CD4-positive, CD25-positive, alpha-beta regulatory T cell (primary cell): ENCODE results near the gene CCNT2. TPM values are rescaled to one million over a fixed set of nuclear protein-coding genes. Genes with fewer than 3 reads are reported as not detected.

Source experiments
- ATAC-seq, 2 donors: fragments of 150-1000 bp; cut with Tn5 transposase; one replicate each; pipeline ENCODE4 v1.10.0; 2021; ENCODE audit warnings: low read depth in 2 of 2, moderate number of reproducible peaks in 2 of 2, moderate library complexity in 1 of 2
- DNase-seq, 3 donors: peaks; one replicate each; pipeline versions ENCODE4 v3.0.0 to v3.0.0-alpha.2; 2012 to 2022; ENCODE audit warnings: mixed read lengths in 1 of 3
- H3K27ac ChIP-seq: one replicate; pipeline ENCODE4 v1.7.0; 2013; ENCODE audit warnings: mild to moderate bottlenecking, low read length; ENCODE audit not compliant: insufficient read depth, poor library complexity, severe bottlenecking
- H3K27me3 ChIP-seq: one replicate; pipeline ENCODE4 v1.7.0; 2013; ENCODE audit warnings: low read length; ENCODE audit not compliant: control insufficient read depth, insufficient read depth
- H3K36me3 ChIP-seq: one replicate; pipeline ENCODE4 v1.7.0; 2013; ENCODE audit warnings: mild to moderate bottlenecking, low read length, moderate library complexity; ENCODE audit not compliant: control insufficient read depth, insufficient read depth
- H3K4me1 ChIP-seq: 2 replicates; pipeline ENCODE4 v1.7.0; 2013; ENCODE audit warnings: mild to moderate bottlenecking, low read length; ENCODE audit not compliant: insufficient read depth, control insufficient read depth, poor library complexity, severe bottlenecking
- H3K4me3 ChIP-seq: one replicate; pipeline ENCODE4 v1.7.0; 2013; ENCODE audit warnings: low read depth, mild to moderate bottlenecking, low read length, moderate library complexity
- H3K9me3 ChIP-seq, 2 experiments: 1 replicate in 1 of 2; 2 replicates in 1 of 2; pipeline ENCODE4 v1.7.0; 2013; ENCODE audit warnings: low read length in 2 of 2, mild to moderate bottlenecking in 1 of 2, moderate library complexity in 1 of 2; ENCODE audit not compliant: control insufficient read depth in 2 of 2
- H3K27ac Mint-ChIP-seq, 3 donors: one replicate each; pipeline ENCODE4 v1.8.0; 2020 to 2022; ENCODE audit warnings: mild to moderate bottlenecking in 3 of 3, mixed read lengths in 3 of 3, moderate library complexity in 2 of 3
- H3K27me3 Mint-ChIP-seq: one replicate; pipeline ENCODE4 v1.8.0; 2022; ENCODE audit warnings: mild to moderate bottlenecking, mixed read lengths
- H3K36me3 Mint-ChIP-seq: one replicate; pipeline ENCODE4 v1.8.0; 2020; ENCODE audit warnings: mixed read lengths
- H3K4me1 Mint-ChIP-seq, 4 donors: one replicate each; pipeline ENCODE4 v1.8.0; 2020 to 2022; ENCODE audit warnings: mixed read lengths in 4 of 4, mild to moderate bottlenecking in 1 of 4
- H3K4me3 Mint-ChIP-seq, 4 donors: one replicate each; pipeline ENCODE4 v1.8.0; 2020 to 2022; ENCODE audit warnings: mild to moderate bottlenecking in 4 of 4, mixed read lengths in 4 of 4, moderate library complexity in 3 of 4
- H3K9me3 Mint-ChIP-seq, 7 donors: one replicate each; pipeline ENCODE4 v1.8.0; 2020 to 2022; ENCODE audit warnings: mixed read lengths in 7 of 7, mild to moderate bottlenecking in 3 of 7, moderate library complexity in 2 of 7
- polyA plus RNA-seq, 4 donors: library from polyadenylated mRNA; unstranded; fragments of 300-500 nt; fragmentation: Illumina TruSeq; gene quantifications; one replicate each; pipeline ENCODE4 v1.2.3, GENCODE V29; 2021
- total RNA-seq: library from RNA; stranded (reverse); gene quantifications from one replicate; pipeline ENCODE4 v1.2.3, GENCODE V29; 2022

Gene CCNT2
- total RNA-seq, result 71.2 TPM
- polyA plus RNA-seq, result 10 to 100 TPM; 18.1 to 26.5 (median 22.7) TPM

DNA sequence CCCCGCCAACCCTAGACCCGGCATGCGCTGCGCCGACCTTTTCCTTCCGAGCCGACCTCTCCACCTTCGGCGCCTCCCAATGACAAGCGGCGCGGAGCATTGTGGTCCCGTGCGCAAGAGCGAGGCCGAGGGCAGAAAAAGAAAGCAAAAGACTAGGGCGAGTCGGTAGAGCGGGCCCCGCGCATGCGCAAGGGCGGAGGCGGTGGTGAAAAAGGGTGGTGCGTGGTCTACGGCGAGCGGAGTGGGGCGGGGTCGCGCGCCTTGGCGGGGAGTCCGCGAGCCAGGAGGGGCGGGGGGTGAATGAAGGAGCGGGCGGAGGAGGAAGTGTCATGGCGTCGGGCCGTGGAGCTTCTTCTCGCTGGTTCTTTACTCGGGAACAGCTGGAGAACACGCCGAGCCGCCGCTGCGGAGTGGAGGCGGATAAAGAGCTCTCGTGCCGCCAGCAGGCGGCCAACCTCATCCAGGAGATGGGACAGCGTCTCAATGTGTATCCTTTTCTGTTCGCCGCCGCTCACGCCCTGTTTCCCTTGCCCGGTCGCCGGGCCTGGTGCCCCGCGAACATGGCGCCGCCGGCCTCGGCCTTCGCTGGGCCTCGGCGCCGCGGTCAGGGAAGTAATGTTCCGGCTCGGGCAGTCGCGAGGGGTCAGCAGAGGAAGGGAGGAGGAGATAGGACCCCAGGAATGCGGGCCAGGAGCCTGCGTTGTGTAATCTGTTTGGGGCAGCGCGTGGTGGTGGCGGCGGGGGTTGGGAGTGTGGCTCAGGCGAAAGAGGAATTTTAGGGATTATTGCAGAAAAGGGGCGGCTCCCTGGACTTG lies at the start of gene CCNT2:
Gene CCNT2, plus strand, starts transcription at position 297 of the 815 bp plus-strand sequence. Its CDS starts 33 bp downstream, at position 330.
- Histone ChIP-seq H3K4me1 (peaks cover 52% of the 10 kb centered on the region), H3K27me3 (peaks cover 3% of the 10 kb centered on the region), H3K4me3 (peak within 1 kb of the TSS; percentile 95), H3K36me3 (peaks cover 11% of the 10 kb centered on the region), H3K27ac (peak within 1 kb of the TSS; percentile 96), H3K9me3 (no peaks in the 10 kb centered on the region)
- peaks cover 14% of the 10 kb centered on the region for H3K27me3 Mint-ChIP-seq
- H3K9me3 Mint-ChIP-seq, result no peaks in the 10 kb centered on the region
- H3K27ac Mint-ChIP-seq, result peak within 1 kb of the TSS; percentile 95 to 100 (median 99)
- DNase-seq (peak; percentile 99 to 100 (median 100)), ATAC-seq (peak; percentile 86 to 88)
- peak within 1 kb of the TSS; percentile 92 to 99 (median 94) for H3K4me3 Mint-ChIP-seq
- H3K36me3 Mint-ChIP-seq, result peaks cover 6% of the 10 kb centered on the region
- peaks cover 9 to 60% (median 36%) of the 10 kb centered on the region in 4 donors for H3K4me1 Mint-ChIP-seq

DNA sequence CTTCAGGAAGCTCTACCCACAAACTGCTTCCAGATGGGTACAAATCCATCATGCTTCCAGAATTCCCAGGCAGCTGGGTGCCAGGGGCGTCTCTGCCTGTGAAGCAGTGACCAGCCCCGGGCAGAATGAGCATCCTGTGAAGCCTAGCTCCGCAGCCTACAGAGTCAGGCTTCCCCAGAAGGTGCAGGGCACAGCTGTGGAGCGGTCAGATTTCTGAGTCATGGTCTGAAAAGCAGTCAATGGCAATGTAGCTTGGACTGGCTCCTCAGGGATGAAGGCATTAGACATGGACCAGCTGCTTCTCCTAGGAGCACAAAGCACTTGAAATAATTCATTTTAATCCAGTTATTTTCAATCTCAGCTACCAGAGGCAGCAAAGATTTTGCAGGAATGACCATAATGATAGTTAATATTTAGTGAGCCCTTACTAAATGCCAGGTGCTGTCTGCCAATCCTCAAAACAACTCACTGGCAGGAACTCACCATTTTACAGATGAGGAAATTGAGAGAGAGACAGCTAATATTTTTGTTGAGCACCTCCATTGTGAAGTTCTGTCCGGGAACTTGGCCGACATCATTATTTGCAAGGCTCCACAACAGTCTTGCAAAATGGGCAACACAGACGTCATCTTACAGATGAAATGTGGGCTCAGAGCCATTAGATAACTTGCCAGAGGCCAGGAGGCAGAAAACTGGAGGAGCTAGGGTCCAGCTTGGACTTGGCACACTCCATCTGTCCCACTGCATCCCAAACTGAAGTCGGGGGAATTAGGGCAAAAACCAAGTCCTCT lies 48.5 kb upstream of the CCNT2 start:
- H3K9me3 ChIP-seq, result no peaks in the 10 kb centered on the region
- peaks cover 3% of the 10 kb centered on the region for H3K36me3 Mint-ChIP-seq
- H3K27ac Mint-ChIP-seq, result no peak overlapping the region
- no peak overlapping the region for H3K27ac ChIP-seq
- no peaks in the 10 kb centered on the region for H3K4me1 Mint-ChIP-seq
- no peak overlapping the region for H3K4me3 ChIP-seq
- no peak overlapping the region for H3K4me3 Mint-ChIP-seq
- no peaks in the 10 kb centered on the region for H3K36me3 ChIP-seq
- no peaks in the 10 kb centered on the region for H3K27me3 ChIP-seq
- no peaks in the 10 kb centered on the region for H3K4me1 ChIP-seq
- no peak for ATAC-seq
- peaks cover 0 to 1% (median 0%) of the 10 kb centered on the region in 7 donors for H3K9me3 Mint-ChIP-seq
- no peak for DNase-seq
- H3K27me3 Mint-ChIP-seq, result no peaks in the 10 kb centered on the region

DNA sequence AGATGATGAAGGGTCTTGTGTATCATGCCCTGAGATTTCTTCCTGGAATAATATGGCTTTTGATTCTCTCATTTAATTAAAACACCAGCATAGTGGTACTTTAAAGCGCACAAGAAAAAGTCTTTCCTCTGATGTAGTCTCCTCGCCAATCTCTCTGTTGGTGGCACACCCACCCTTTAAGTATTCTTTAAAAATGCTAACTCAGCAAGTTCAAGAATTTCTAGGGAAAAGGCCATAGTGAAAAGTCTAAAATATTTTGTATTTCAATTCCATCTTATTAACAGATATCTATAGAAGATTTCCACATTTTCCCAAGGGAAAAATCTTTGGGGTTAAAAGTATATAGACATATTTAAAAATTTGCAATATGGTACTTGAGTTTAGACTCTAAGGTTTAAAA lies 45.5 kb upstream of the CCNT2 start:
- Mint-ChIP-seq H3K36me3 (peaks cover 4% of the 10 kb centered on the region), H3K4me1 (no peaks in the 10 kb centered on the region), H3K27me3 (no peaks in the 10 kb centered on the region), H3K27ac (no peak overlapping the region), H3K9me3 (peaks cover 0 to 9% (median 0%) of the 10 kb centered on the region in 7 donors), H3K4me3 (no peak overlapping the region)
- H3K27me3 ChIP-seq, result no peaks in the 10 kb centered on the region
- H3K36me3 ChIP-seq, result no peaks in the 10 kb centered on the region
- no peaks in the 10 kb centered on the region for H3K9me3 ChIP-seq
- H3K4me1 ChIP-seq, result no peaks in the 10 kb centered on the region
- ATAC-seq, result no peak
- H3K4me3 ChIP-seq, result no peak overlapping the region
- no peak overlapping the region for H3K27ac ChIP-seq
- DNase-seq, result no peak

DNA sequence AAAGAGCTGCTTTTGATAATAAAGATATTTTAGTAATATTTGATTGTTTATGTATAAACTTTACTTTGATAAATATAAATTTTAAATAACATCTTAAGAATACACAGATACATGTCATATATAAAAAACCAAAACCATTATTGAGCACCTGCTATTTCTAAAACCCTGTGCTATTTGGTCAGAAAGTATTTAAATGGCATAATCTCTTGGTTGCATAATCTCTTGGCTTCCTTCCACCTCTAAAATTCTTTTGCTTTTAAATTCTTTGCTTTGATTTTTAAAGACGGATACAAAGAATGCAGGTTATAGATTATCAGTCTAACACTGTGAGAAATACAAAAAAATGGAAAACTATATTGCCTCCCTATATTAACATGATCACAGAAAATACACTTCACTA lies 43.3 kb upstream of the CCNT2 start:
- no peak overlapping the region for H3K27ac Mint-ChIP-seq
- Histone ChIP-seq H3K36me3 (no peaks in the 10 kb centered on the region), H3K9me3 (peaks cover 0 to 11% of the 10 kb centered on the region in 2 experiments), H3K4me3 (no peak overlapping the region), H3K27ac (no peak overlapping the region), H3K27me3 (no peaks in the 10 kb centered on the region), H3K4me1 (no peaks in the 10 kb centered on the region)
- H3K27me3 Mint-ChIP-seq, result no peaks in the 10 kb centered on the region
- no peaks in the 10 kb centered on the region for H3K4me1 Mint-ChIP-seq
- ATAC-seq, result no peak
- H3K4me3 Mint-ChIP-seq, result no peak overlapping the region
- peaks cover 0 to 17% (median 3%) of the 10 kb centered on the region in 7 donors for H3K9me3 Mint-ChIP-seq
- DNase-seq, result no peak
- peaks cover 4% of the 10 kb centered on the region for H3K36me3 Mint-ChIP-seq

DNA sequence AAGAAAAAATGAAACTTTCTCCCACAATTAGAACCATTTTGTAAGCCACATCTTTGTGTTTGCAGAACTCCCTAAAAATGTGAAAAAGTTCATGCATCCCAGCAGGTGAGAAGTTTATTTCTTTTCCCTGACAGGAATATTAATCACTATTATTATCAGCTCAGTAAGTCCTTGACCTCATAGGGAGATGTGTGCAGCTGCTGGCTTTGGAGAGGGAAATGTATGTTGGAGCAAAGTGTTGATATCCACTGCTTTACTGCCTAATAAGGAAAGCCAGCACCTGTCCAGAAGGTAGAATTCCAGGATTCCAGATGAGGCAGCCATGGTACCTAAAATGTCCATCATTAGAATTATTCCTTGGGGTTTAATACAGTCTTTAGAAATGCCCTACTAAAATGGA lies 35.8 kb upstream of the CCNT2 start:
- H3K9me3 ChIP-seq, result peaks cover 0 to 11% of the 10 kb centered on the region in 2 experiments
- H3K36me3 ChIP-seq, result no peaks in the 10 kb centered on the region
- Mint-ChIP-seq H3K9me3 (peaks cover 0 to 16% (median 2%) of the 10 kb centered on the region in 7 donors), H3K4me3 (no peak overlapping the region), H3K36me3 (peaks cover 5% of the 10 kb centered on the region), H3K27ac (no peak overlapping the region), H3K4me1 (no peaks in the 10 kb centered on the region), H3K27me3 (no peaks in the 10 kb centered on the region)
- no peaks in the 10 kb centered on the region for H3K4me1 ChIP-seq
- ATAC-seq, result no peak
- DNase-seq, result no peak
- H3K27ac ChIP-seq, result no peak overlapping the region
- H3K27me3 ChIP-seq, result peaks cover under 1% of the 10 kb centered on the region
- H3K4me3 ChIP-seq, result no peak overlapping the region

DNA sequence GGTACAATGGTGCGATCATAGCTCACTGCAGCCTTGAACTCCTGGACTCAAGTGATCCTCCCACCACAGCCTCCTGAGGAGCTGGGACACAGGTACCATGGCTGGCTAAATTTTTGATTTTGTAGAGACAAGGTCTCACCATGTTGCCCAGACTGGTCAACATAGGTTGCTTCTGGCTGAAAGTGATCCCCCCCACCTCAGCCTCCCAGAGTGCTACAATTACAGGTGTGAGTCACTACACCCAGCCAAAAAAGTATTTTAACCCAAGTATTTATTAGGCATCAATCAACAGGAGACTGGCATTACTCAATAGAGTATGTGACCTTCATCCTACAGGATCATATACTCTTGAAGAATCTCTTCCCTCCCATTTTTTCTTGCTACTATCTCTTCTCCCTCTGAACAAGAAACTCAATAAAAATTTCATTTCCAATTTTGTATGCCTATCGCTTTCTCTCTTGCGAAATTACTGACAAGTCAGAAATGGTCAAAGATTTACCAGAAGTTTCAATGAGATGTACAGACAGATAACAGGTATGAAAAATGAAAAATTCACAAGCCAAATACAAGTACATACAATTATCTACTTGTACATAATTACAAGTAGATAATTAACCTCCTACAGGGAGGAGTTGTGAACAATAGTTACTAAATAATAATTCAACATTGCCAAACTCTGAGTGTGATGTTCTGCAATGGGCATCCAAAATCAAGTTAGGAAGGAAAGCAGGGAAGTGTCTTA lies 34.9 kb upstream of the CCNT2 start:
- no peaks in the 10 kb centered on the region for H3K36me3 ChIP-seq
- Mint-ChIP-seq H3K27ac (no peak overlapping the region), H3K9me3 (peaks cover 0 to 13% (median 2%) of the 10 kb centered on the region in 7 donors), H3K4me1 (no peaks in the 10 kb centered on the region), H3K4me3 (no peak overlapping the region), H3K27me3 (no peaks in the 10 kb centered on the region), H3K36me3 (peaks cover 5% of the 10 kb centered on the region)
- no peak overlapping the region for H3K4me3 ChIP-seq
- H3K4me1 ChIP-seq, result no peaks in the 10 kb centered on the region
- DNase-seq, result no peak
- H3K27ac ChIP-seq, result no peak overlapping the region
- H3K9me3 ChIP-seq, result peaks cover 0 to 6% of the 10 kb centered on the region in 2 experiments
- no peak for ATAC-seq
- H3K27me3 ChIP-seq, result peaks cover 5% of the 10 kb centered on the region

DNA sequence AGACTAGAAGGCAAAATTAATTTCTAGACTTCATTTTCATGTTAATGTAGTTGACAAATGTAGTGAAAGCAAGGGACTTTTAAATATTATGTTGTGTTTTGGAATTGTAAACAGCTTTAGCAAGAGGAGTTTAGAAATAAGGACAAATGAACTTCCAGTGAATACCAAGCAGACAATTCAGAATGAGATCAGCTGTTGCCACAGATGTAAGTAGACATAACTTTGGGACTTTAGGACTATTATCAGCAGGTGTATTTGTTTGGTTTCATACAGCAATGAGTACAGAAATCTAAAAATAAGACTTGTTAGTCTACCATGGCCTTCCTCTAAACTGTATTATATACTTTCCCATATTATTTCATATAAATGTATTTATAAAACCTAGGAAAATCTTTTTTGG lies 34.2 kb upstream of the CCNT2 start:
- ATAC-seq, result no peak
- H3K4me1 Mint-ChIP-seq, result no peaks in the 10 kb centered on the region
- Histone ChIP-seq H3K36me3 (no peaks in the 10 kb centered on the region), H3K27me3 (peaks cover 5% of the 10 kb centered on the region), H3K27ac (no peak overlapping the region), H3K9me3 (no peaks in the 10 kb centered on the region), H3K4me1 (no peaks in the 10 kb centered on the region), H3K4me3 (no peak overlapping the region)
- H3K27me3 Mint-ChIP-seq, result no peaks in the 10 kb centered on the region
- H3K4me3 Mint-ChIP-seq, result no peak overlapping the region
- H3K9me3 Mint-ChIP-seq, result peaks cover 0 to 6% (median 2%) of the 10 kb centered on the region in 7 donors
- H3K36me3 Mint-ChIP-seq, result peaks cover 5% of the 10 kb centered on the region
- H3K27ac Mint-ChIP-seq, result no peak overlapping the region
- no peak for DNase-seq
